Bronchial epithelial cell (primary cell): ENCODE measurements around the gene HCN4. TPM values are rescaled to one million over a fixed set of nuclear protein-coding genes. Genes with fewer than 3 reads are reported as not detected.

Source experiments
- DNase-seq: peaks from one replicate; pipeline ENCODE4 v3.0.0-alpha.2; 2010; ENCODE audit warnings: low read depth
- FAIRE-seq: peaks from 2 replicates; lab custom pipeline; 2011; peaks lifted over from hg19 to GRCh38; lab: Jason Lieb, UNC
- H3K27me3 ChIP-seq: 2 replicates; pipeline ENCODE4 v1.5.1; 2011; ENCODE audit warnings: low read length; ENCODE audit not compliant: control insufficient read depth, insufficient read depth
- H3K36me3 ChIP-seq: 2 replicates; pipeline ENCODE4 v1.5.1; 2011; ENCODE audit warnings: low read length; ENCODE audit not compliant: control insufficient read depth, insufficient read depth
- H3K4me3 ChIP-seq: 2 replicates; pipeline ENCODE4 v1.5.1; 2011; ENCODE audit warnings: mild to moderate bottlenecking, low read depth, low read length, control low read depth
- CTCF ChIP-seq: IDR thresholded peaks from 2 replicates; pipeline ENCODE4 v1.5.1; 2011; ENCODE audit warnings: mild to moderate bottlenecking, moderate library complexity, low read length, control low read depth, inconsistent platforms; ENCODE audit not compliant: insufficient read depth, severe bottlenecking
- total RNA-seq: library from RNA; depleted of rRNA; stranded (reverse); fragments of >200 nt; gene quantifications from 2 replicates; pipeline ENCODE4 v1.2.1, GENCODE V29; 2014

HCN4 gene
- total RNA-seq, 1 donor from 2014 or later: not detected

DNA sequence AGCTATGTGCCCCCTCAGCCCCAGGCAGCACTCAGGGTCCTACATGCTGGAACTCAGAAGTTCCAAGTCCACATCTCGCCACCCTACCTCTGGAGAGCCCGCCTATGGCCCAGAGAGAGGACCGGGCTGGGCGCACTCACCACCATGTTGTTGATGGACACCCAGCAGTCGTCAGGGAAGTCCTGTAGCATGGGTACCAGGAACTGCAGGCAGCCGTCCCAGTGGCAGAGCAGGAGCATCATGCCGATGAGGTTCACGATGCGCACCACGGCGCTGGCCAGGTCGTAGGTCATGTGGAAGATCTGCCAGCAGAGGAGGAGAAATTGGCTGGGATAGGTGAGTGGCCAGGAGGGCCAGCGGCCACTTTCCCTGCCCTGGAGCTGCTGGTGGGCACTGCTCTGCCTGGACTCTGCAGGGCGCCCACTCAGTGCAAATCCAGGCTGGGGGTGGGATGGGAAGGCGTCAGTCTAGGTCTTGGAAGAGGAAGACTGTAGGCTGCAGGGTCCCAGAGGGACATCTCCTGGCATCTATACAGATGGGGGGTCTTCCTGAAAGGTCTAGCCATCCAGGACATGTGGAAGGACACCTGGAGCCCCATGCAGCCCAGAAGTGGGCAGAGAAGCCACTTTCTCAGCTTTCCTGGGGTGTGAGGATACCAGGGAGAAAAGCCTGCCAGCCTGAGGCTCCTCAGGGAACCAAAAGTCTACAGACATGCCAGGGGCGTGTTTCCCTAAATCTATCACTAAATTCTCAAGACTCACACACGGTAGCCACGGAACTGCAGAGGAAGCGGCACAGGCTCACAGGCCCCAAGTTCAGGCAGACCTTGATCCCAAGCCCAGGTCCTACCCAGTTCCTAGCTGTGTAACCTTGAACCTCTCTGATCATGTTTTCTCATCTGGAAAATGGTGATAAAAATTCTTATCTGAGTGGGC lies 36.5 kb downstream of the HCN4 start:
- no peaks in the 10 kb centered on the region for H3K36me3 ChIP-seq
- FAIRE-seq (no peak), DNase-seq (no peak)
- no peaks in the 10 kb centered on the region for H3K27me3 ChIP-seq
- H3K4me3 ChIP-seq: no peak overlapping the region
- TF ChIP-seq CTCF: no peak

- no peaks in the 10 kb centered on the region for H3K36me3 ChIP-seq
- no peak overlapping the region for H3K4me3 ChIP-seq
- no peak for FAIRE-seq
- DNase-seq: no peak
- no peaks in the 10 kb centered on the region for H3K27me3 ChIP-seq
- no peak for TF ChIP-seq CTCF
Observed at GRCh38 chr15:73331501-73331900, 37.3 kb downstream of the HCN4 start.

GRCh38 chr15:73330206-73331051 lies 38.3 kb downstream of the HCN4 start:
- no peak for TF ChIP-seq CTCF
- Histone ChIP-seq H3K36me3 (no peaks in the 10 kb centered on the region), H3K4me3 (no peak overlapping the region), H3K27me3 (peaks cover 2% of the 10 kb centered on the region)
- FAIRE-seq (no peak), DNase-seq (no peak)

DNA sequence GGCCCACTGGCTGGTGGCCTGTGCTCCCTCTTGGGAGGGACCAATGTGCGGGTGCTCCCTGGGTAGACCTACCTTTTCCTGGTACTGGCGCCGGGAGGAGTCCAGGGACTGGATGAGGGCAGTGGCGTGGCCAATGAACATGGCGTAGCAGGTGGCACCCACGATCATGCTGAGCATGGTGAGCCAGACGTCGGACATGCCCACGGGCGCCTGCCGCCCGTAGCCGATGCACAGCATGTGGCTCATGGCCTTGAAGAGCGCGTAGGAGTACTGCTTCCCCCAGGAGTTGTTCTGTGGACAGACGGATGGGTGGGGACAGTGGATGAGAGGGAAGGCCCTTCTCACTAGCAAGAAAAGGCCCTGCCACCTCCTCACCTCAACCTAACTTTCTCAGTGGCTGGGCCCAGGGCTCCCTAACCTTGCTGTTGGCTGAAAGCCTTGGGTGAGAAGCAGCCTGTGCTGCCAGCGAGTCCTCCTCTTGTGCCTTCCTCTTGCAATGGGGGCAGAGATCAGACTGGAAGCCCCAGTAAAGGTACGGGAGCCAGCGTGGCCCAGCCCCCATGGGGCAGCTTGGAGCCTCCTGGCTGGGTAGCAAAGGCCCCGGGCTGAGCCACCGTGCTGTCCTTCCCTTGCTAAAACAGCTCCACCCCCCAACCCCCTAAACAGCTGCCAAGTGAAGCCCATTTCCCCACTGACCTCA lies 39.1 kb downstream of the HCN4 start:
- TF ChIP-seq CTCF: no peak
- no peak overlapping the region for H3K4me3 ChIP-seq
- H3K36me3 ChIP-seq: no peaks in the 10 kb centered on the region
- peaks cover 2% of the 10 kb centered on the region for H3K27me3 ChIP-seq
- FAIRE-seq (no peak), DNase-seq (no peak)

DNA sequence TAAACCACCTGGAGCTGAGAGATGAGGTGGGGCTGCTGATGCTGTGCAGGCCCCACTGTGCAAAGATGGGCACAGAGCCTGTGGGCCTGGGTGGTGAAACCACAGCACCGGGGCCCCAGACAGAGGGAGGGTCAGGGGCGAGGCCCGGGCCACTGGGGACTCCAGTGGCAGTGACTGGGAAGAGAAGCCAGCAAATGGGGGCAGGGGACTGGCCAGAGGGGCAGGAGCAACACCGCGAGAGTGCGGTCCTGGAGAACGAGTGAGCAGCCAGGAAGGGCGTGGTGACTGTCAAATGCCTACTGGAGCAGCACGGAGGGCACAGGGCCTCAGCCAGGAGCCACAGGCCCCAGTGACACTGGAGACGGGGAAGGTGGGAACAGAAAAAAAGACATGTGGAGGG lies 39.8 kb downstream of the HCN4 start:
- no peak for TF ChIP-seq CTCF
- Histone ChIP-seq H3K27me3 (peaks cover 2% of the 10 kb centered on the region), H3K4me3 (no peak overlapping the region), H3K36me3 (no peaks in the 10 kb centered on the region)
- FAIRE-seq (no peak), DNase-seq (no peak)
